Stomach (tissue), 4 donors: ENCODE measurements around the gene ZAR1L.

Source experiments
- EP300 ChIP-seq: sonication (generic); formaldehyde crosslinking; IDR thresholded peaks from one replicate; pipeline ENCODE4 v1.6.1; 2017; ENCODE audit warnings: antibody characterized with exemption
- POLR2A ChIP-seq, 4 donors: fragments of 450-650 bp; IDR thresholded peaks; one replicate each; pipeline ENCODE4 v1.6.1; 2016; ENCODE audit warnings: antibody characterized with exemption in 4 of 4, control low read depth in 2 of 4, mild to moderate bottlenecking in 1 of 4, moderate library complexity in 1 of 4
- TF ChIP-seq, protein P1 (sequence below), 7 experiments: fragments of 450-650 bp in 4 of 7; fragments of 200-600 bp in 3 of 7; sonication (generic) in 3 of 7; IDR thresholded peaks; one replicate each; pipeline ENCODE4 v1.5.1; 2016 to 2019; ENCODE audit warnings: antibody characterized with exemption in 7 of 7, control low read depth in 2 of 7, mild to moderate bottlenecking in 1 of 7

DNA sequence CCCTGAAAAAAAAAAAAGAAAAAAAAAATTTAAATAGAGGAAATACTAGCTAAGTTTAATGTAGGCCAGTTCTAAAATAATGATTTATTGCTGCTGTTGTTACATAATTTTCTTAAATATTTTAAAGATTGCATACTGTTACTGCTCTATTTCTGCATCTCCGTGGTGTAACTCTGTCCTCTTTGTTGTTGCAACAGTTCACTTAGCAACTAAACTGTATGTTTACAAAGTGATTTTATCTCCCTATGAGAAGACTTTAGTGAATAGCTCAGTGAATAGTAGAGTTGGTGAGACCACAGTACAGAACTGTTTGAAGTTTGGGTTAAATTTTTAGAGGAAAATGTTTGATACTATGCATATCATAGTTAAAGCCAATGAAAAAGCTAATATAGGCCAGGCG is 19.5 kb upstream of the ZAR1L start:
- TF ChIP-seq, protein P1, sequence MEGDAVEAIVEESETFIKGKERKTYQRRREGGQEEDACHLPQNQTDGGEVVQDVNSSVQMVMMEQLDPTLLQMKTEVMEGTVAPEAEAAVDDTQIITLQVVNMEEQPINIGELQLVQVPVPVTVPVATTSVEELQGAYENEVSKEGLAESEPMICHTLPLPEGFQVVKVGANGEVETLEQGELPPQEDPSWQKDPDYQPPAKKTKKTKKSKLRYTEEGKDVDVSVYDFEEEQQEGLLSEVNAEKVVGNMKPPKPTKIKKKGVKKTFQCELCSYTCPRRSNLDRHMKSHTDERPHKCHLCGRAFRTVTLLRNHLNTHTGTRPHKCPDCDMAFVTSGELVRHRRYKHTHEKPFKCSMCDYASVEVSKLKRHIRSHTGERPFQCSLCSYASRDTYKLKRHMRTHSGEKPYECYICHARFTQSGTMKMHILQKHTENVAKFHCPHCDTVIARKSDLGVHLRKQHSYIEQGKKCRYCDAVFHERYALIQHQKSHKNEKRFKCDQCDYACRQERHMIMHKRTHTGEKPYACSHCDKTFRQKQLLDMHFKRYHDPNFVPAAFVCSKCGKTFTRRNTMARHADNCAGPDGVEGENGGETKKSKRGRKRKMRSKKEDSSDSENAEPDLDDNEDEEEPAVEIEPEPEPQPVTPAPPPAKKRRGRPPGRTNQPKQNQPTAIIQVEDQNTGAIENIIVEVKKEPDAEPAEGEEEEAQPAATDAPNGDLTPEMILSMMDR (IDR thresholded peaks at IDR 0.05) = no peak
- TF ChIP-seq EP300 (no peak), POLR2A (IDR thresholded peaks at IDR 0.05) (no peak)
